Esophagus muscularis mucosa (tissue), 4 donors: ENCODE data around the gene DDI1. TPM values are rescaled to one million over a fixed set of nuclear protein-coding genes. Genes with fewer than 3 reads are reported as not detected.

Experiments used
- DNase-seq: peaks from one replicate; pipeline ENCODE4 v3.0.0-alpha.2; 2017; ENCODE audit errors: extremely low spot score
- H3K27ac ChIP-seq, 4 donors: fragments of 200-600 bp; sonication (generic); replicated peaks in 1 of 4; 1 replicate in 3 of 4; 2 replicates in 1 of 4; pipeline ENCODE4 v1.5.1; 2016 to 2019; ENCODE audit warnings: mild to moderate bottlenecking in 1 of 4
- H3K27me3 ChIP-seq, 4 donors: fragments of 200-600 bp; sonication (generic); one replicate each; pipeline versions ENCODE4 v1.5.1 to v1.6.0; 2016 to 2019
- H3K36me3 ChIP-seq, 4 donors: fragments of 200-600 bp; sonication (generic); one replicate each; pipeline ENCODE4 v1.5.1; 2016 to 2019
- H3K4me1 ChIP-seq, 4 donors: fragments of 200-600 bp; sonication (generic); one replicate each; pipeline ENCODE4 v1.5.1; 2016 to 2019
- H3K4me3 ChIP-seq, 4 donors: fragments of 200-600 bp; sonication (generic); 1 replicate in 2 of 4; 2 replicates in 2 of 4; pipeline ENCODE4 v1.5.1; 2016 to 2019; ENCODE audit warnings: mild to moderate bottlenecking in 4 of 4, moderate library complexity in 1 of 4
- H3K9me3 ChIP-seq, 4 donors: fragments of 200-600 bp; sonication (generic); 1 replicate in 3 of 4; 2 replicates in 1 of 4; pipeline ENCODE4 v1.5.1; 2016 to 2019
- CTCF ChIP-seq, 3 experiments: fragments of 200-600 bp in 2 of 3; fragments of 450-650 bp in 1 of 3; sonication (generic) in 2 of 3; IDR thresholded peaks; one replicate each; pipeline ENCODE4 v1.5.1; 2017 to 2019; ENCODE audit warnings: antibody characterized with exemption in 3 of 3, mild to moderate bottlenecking in 2 of 3, moderate library complexity in 1 of 3
- EP300 ChIP-seq: sonication (generic); formaldehyde crosslinking; IDR thresholded peaks from one replicate; pipeline ENCODE4 v1.6.1; 2017; ENCODE audit warnings: antibody characterized with exemption
- POLR2A ChIP-seq: fragments of 450-650 bp; IDR thresholded peaks from one replicate; pipeline ENCODE4 v1.6.1; 2017; ENCODE audit warnings: antibody characterized with exemption, moderate library complexity, mild to moderate bottlenecking, low read depth
- POLR2AphosphoS5 ChIP-seq, 2 donors: sonication (generic); formaldehyde crosslinking; IDR thresholded peaks; one replicate each; pipeline ENCODE4 v1.6.1; 2017; ENCODE audit warnings: antibody characterized with exemption in 2 of 2
- WGBS: methylation state at CpG from one replicate; pipeline ENCODE4 v1.1.5; 2018; 5-methylcytosine and 5-hydroxymethylcytosine counted together
- intact Hi-C: fragments of 100-400 bp; cut with DNase I; formaldehyde crosslinking; loops from one replicate; pipeline ENCODE4 v1.15.1; 2023
- total RNA-seq, 4 donors: library from RNA; depleted of rRNA; stranded (reverse); fragments of >200 nt; gene quantifications; one replicate each; pipeline versions ENCODE4 v1.1.0 to v1.2.1, GENCODE V29; 2016

DDI1 gene
- not detected for total RNA-seq

GRCh38 chr11:104036588-104036987 lies at the start of gene DDI1:
Gene DDI1 (plus strand): TSS chr11:104036640. CDS start chr11:104036823, 183 bp downstream.
- Histone ChIP-seq H3K4me3 (no peak within 1 kb of the TSS), H3K9me3 (peaks cover 0 to 7% (median 0%) of the 10 kb centered on the region in 4 donors), H3K4me1 (peaks cover 0 to 16% (median 6%) of the 10 kb centered on the region in 4 donors), H3K27me3 (no peaks in the 10 kb centered on the region), H3K27ac (no peak within 1 kb of the TSS), H3K36me3 (no peaks in the 10 kb centered on the region)
- over 99% methylated on average over 12 of the region's 26 CpGs for WGBS
- intact Hi-C loops, result no loop called here
- DNase-seq, result no peak
- TF ChIP-seq POLR2AphosphoS5 (IDR thresholded peaks at IDR 0.05) (no peak), POLR2A (no peak), CTCF (IDR thresholded peaks at IDR 0.05) (no peak), EP300 (no peak)

- TF ChIP-seq CTCF (IDR thresholded peaks at IDR 0.05) (no peak), EP300 (no peak), POLR2A (no peak), POLR2AphosphoS5 (IDR thresholded peaks at IDR 0.05) (no peak)
- Histone ChIP-seq H3K4me1 (no peaks in the 10 kb centered on the region), H3K4me3 (no peak overlapping the region), H3K27ac (no peak overlapping the region), H3K36me3 (no peaks in the 10 kb centered on the region), H3K9me3 (no peaks in the 10 kb centered on the region), H3K27me3 (no peaks in the 10 kb centered on the region)
- intact Hi-C loops, result no loop called here
- DNase-seq, result no peak
- WGBS, result 83% methylated on average over 9 of the region's 9 CpGs
These were observed 48.5 kb upstream of the DDI1 start for GRCh38 chr11:103987629-103988594.

GRCh38 chr11:103988595-103988969 lies 47.9 kb upstream of the DDI1 start:
- WGBS, result 71% methylated on average over 4 of the region's 4 CpGs

GRCh38 chr11:103993507-103993906 lies 42.9 kb upstream of the DDI1 start:
- no peak for TF ChIP-seq CTCF (IDR thresholded peaks at IDR 0.05)
- no peak for TF ChIP-seq EP300
- TF ChIP-seq POLR2AphosphoS5 (IDR thresholded peaks at IDR 0.05), result no peak
- TF ChIP-seq POLR2A, result no peak
- Histone ChIP-seq H3K4me3 (no peak overlapping the region), H3K36me3 (no peaks in the 10 kb centered on the region), H3K27ac (no peak overlapping the region), H3K27me3 (no peaks in the 10 kb centered on the region), H3K9me3 (no peaks in the 10 kb centered on the region), H3K4me1 (peaks cover 0 to 15% (median 13%) of the 10 kb centered on the region in 4 donors)
- intact Hi-C loops, result no loop called here
- DNase-seq, result no peak

More at GRCh38 chr11:103988595-103988969, 47.9 kb upstream of the DDI1 start:
- Histone ChIP-seq H3K36me3 (no peaks in the 10 kb centered on the region), H3K27ac (no peak overlapping the region), H3K9me3 (no peaks in the 10 kb centered on the region), H3K27me3 (no peaks in the 10 kb centered on the region), H3K4me3 (no peak overlapping the region), H3K4me1 (peaks cover 0 to 3% (median 2%) of the 10 kb centered on the region in 4 donors)
- TF ChIP-seq CTCF (IDR thresholded peaks at IDR 0.05) (no peak), POLR2AphosphoS5 (IDR thresholded peaks at IDR 0.05) (no peak), POLR2A (no peak), EP300 (no peak)
- intact Hi-C loops, result no loop called here
- DNase-seq, result no peak
